LNCAP (cell line): Measurements from ENCODE around the gene SLC25A42.

Experiments
- CTCF ChIP-seq: fragments of 450-650 bp; IDR thresholded peaks from 2 replicates; pipeline ENCODE4 v1.5.1; 2017; ENCODE audit warnings: mild to moderate bottlenecking

SLC25A42 gene

DNA sequence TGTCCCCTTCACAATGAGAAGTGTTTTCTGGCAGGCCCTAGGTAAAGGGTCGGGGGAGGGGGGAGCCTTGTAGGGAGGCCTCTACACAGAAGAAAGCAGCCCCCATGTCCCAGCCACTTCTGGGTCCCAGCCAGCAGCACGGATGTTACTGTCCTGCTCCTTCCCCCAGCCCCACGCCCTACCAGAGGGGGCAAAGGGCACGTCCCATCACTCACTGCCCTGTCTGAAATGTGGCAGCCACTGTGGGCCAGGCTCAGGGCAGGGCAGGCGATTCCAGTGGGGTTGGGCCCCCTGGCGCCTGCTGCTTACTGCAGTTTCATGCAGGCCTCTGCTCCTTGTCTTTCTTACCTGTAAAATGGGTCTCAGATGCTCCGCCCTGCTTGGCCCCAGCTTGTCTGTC is 6.1 kb upstream of the SLC25A42 start:
- no peak for TF ChIP-seq CTCF

DNA sequence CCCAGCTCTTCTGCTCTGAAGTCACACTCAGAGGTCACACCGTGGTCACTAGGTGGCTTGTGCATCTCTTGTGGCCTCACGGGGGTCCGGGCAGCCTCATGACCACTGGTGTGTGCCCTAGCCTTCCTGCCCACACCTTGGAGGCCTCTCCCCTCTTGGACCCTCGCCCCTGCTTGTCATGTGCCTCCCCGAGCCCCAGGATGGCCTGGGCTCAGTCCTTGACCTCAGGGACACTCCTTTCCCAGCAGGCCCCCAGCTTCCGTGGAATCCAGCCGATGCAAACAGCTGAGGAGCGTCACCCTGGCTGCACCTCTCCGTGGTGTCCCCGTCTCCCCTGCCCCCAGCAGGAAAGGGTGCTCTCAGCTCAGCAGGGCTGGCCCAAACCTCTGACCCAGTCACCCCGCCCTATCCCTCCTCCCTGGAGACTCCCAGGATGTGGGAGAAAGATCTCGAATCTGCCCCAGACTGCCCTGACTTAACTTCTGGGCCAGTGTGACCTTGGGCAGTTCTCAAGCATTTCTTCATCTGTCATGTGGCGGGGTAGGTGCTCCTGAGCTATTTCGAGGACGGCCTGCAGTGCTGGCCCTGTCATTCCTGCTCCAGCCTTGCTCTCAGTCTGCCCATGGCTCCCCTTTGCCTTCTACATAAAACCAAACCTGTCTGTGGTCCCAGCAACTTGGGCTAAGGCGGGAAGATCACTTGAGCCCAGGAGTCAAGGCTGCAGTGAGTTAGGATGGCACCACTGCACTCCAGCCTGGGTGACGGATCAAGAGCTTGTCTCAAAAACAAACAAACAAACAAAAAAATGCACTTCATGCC is 4.6 kb upstream of the SLC25A42 start:
- TF ChIP-seq CTCF: no peak

GRCh38 chr19:19059837-19060611 is 3.8 kb upstream of the SLC25A42 start:
- no peak for TF ChIP-seq CTCF

DNA sequence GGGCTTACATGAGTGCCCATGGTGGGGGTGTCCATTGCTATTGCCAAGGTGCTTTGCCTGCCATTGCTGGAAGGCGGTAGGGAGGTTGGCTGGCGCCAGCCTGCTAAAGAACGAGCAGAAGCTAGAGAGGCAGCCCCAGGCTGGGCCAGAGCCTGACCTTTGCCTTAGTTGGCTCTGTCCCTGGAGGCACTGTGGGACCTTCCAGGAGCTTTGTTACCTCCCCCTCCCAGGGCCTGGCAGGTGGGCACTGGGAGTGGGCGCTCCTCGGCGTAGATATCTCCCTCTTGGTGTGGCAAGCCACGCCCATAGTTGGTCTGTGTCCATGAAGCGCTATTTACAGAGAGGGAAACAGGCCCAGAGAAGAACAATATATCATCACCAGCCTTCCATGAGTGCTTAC is 2.3 kb upstream of the SLC25A42 start:
- no peak for TF ChIP-seq CTCF

GRCh38 chr19:19062454-19063182 is 1.2 kb upstream of the SLC25A42 start:
- no peak for TF ChIP-seq CTCF

DNA sequence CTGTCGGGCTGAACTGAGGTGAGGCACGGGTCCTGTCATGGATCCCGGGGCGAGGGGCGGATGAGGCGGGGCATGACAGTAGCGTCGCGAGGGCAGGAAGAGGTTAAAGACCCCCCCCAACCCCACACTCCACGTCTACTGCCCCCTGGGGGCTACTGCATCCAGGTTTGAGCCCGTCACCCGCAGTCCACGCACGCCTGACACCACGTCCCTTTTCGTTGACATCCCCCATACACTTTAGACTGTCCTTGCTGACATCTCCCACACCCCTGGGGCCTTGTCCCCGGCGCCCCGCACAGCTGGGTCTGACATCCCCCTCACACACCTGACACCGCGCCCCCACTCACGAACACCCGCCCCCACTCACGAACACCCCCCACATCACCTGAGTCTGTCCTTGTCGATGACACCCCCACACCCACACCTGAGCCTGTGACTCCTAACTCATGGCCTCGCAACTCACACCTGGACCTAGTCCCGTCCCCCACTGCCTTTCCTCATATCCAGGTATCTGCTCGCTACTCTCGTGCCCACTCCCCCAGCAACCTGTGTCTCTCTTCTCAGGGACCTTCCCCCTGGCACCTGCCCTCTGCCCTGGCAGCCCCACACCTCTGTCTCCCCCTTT is 416 bp downstream of the SLC25A42 start:
- no peak; the same call in 1 of the 2 replicates for TF ChIP-seq CTCF
